ENCODE results near the gene UBE2F.

DNA sequence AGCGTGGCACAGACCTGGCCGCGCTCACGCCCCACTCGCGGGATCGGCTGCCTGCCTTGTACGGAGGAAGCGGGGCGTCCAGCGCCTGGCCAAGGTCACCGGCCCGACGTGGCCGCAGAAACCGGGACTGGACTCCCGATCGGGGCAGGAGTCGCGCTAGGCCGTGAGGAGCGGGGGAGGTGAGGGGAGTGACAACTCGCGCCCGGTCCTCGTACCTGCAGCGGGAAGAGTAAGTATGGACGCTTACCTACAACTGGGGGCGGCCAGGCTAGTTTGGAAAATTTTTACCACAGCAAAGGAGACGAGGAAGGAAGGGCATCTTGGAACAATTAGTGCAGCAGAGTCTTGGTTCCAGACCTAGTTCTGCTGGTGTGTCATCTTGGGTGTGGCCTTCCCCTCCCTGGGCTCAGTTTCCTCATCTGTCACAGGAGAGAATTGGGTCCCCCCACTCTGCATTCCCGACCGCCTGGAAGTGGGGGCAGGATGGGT is 693 bp downstream of the UBE2F start:
- no peak for TF ChIP-seq CTCF (IDR thresholded peaks at IDR 0.05)
- TF ChIP-seq EP300 (IDR thresholded peaks at IDR 0.05): no peak
